ENCODE data around the gene AQP9.

Gene AQP9

DNA sequence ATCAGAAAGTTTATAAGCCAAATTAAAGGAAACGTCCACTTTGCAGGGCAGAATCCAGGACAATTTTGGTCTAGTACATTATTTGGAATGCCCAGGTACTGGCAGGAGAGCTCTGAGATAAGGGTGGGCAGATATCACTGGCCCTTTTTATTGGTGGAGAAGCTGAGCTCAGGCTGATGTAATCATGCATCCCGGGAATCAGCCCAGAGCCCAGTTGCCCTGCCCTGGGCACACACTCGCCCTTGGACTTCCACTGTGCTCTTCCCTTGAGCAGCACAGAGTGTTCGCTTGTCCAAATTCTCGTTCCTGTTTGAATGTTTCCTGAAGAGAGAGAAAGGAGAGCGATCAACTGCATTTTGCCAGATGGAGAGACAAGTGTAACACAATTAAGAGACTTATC is 3.7 kb downstream of the AQP9 start:
- no peak for DNase-seq

DNA sequence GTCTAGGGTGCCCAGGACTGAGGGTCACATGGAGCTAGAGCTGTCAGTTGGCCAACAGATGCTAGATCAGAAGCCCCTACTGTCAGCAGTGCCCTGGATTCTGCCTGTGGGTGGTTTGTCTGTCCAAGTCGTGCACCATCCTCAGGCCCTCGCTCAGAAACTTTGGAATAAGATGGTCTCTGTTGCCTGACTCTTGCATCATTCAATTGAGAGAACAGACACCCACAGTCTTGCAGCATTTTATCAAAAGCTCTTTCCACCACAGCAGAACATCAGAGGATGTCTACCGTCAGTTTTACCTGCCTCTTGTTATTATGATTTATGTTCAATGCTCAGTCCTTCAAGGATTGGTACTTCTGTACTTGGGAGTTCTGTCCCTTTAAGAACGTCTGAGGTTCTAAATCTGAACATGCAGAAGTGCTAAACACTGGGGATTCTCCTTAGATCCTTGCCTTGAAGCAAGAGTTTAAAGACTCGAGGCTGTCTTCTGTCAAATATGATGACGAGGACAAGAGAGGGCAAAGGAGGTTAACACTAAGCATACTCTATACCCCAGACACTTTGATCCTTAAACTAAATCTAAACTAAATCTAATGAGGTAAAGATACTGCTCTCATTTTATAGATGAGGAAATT is 4.8 kb downstream of the AQP9 start:
- no peak for DNase-seq

DNA sequence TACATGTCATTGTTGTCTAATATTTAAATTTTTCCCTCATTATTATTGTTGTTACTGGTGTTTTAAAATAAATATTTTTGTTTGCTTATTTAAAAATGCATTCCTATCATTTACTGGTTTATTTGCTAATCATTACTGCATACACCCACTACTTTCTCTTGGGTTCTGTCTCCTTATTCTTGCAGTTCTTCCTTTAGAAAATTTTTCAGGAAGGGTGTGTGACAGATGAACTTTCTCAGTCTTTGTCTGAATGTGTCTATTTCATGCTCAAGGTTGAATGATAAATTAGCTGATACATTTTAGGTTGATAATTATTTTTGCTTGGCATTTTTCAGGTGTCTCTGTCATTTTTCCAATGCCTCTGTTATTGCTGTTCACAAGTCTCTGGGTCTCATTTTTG is 7.4 kb downstream of the AQP9 start:
- DNase-seq = no peak

DNA sequence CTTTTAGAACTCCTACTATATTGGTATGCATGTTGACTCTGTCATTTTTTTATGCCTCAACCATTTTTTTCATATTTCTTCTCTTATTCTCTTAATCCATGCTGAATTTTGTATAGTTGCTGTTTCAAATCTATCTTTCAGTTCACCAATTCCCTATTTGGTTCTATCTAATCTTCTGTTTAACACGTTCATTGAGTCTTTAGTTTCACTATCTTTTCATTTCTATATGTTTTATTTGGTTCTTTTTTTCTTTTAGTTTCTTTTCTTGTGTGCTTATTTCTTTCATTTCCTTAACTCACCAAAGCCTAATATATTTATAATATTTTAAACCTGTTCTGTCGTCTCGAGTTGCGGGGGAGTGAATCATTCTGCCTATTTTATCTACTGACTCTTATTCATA is 8.0 kb downstream of the AQP9 start:
- no peak for DNase-seq

DNA sequence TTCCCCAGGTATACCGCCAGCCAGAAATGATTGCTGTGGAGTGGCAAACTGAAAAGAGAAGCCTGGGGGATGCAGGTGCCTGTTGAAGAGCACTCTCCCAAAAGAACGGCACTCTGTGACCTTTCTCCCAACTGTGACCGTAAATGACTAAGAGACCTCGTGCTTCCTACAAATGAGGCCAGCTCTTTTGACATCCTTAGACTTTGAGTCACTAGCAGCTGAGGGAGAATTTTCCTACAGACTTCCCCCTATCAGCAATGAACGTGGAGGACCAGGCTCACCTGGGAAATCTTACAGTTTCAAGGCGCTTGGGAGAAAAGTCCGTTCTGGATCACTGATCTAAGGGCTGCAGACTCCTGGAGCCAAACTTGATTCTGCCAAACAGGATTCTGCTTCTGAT is 8.6 kb downstream of the AQP9 start:
- no peak for DNase-seq

DNA sequence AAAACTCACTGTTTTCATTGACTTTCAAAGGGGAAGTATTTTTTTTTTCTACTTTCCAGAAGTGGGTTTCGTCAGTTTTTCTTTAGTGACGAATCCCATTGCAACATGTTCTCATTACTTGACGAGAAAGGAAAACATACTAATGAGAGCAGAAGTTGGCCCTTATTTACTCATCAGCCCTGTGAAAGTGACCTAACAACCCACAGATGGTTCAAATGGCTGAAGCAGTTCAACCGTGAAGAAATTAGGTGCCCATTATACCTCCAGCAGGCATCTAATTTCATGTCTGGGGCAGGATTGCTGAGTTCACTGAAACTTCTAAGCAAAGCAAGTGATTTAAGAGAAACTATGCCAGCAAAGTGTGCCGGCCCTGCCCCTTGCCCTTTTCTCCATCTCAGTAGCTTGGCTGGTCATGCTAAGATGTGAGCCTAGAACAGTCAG is 9.0 kb downstream of the AQP9 start:
- DNase-seq = peak; percentile 9

DNA sequence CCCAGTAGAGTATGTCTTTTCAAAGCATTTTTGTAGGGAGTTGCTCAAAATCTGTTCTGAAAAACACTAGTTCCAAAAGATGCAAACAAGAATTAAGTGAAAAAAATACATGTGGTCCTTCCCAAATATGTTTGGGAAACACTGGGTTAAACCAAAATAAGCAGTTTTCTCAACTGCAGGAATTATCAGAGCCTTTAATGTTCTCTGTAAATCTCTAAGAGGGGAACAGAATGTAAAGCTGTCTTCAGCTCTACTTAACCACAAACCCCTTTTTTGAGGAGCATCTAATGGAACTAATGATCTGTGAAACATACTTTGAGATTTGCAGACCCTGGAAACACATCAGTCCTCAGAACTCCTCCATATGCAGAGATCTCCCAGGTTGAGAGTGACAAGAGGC is 9.9 kb downstream of the AQP9 start:
- no peak for DNase-seq

DNA sequence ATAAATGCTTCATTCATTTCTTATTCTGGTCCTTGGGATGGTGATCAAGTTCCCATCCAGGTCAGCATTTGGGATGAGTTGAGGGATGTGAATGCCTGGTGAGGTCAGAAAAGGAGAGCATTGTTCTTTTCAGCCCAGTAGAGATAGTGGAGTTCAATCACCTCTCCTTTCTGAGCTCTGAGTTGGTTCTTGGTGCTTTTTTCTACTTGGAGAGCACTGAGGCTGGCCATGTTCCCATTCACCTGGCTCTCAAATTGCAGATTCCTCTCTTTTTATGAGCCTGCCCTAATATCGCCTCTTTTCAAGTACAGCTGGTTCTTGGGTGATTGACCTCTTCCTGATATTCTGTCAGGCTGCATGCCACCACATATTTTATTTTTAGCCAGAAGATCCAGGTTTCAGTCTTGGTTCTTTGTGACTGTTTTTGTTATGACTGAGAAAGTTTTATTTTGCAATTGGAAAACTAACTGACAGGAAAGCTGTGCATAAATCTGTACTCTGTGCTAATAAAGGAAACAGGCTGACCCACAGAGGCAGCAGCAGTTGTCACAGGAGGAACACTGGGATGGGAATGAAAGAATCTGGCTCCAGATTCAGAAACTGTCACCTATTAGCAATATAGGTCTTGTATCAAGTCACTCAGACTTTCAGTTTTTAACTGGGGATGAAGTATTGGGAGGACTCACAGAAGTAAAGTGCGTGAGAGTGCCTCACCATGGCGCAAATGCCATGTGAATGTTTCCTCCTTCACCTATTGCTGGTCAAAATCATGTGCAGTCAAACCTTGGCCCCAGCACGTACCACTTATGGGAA is 10.7 kb downstream of the AQP9 start:
- DNase-seq = no peak

DNA sequence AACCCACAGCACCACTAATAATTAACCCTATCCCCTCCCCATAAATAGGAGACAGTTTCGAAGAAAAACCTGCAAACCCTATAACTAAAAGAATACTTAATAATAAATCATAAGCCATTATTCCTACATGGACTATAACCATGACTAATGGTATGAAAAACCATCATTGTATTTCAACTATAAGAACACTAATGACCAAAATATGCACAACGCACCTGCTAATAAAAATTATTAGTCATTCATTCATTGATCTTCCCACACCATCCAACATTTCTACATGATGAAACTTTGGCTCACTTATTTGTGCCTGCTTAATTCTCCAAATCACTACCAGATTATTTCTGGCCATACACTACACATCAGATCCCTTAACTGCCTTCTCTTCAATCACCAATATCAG is 16.6 kb downstream of the AQP9 start:
- DNase-seq = no peak

DNA sequence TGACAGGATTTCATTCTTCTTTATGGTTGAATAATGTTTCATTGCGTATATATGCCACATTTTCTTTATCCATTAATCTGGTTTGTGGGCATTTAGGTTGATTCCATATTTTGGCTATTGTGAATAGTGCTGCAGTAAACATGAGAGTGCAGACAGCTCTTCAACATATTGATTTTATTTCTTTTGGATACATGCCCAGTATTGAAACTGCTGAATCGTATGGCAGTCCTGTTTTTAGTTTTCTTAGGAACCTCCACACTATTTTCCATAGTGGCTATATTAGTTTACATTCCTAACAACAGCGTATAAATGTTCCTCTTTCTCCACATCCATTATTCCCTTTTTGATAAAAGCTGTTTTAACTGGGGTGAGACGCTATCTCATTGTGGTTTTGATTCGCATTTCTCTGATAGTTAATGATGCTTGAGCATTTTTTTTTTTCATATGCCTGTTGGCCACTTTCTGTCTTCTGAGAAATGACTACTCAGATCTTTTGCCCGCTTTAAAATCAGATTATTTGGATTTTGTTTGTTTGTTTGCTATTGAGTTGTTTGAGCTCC is 21.7 kb downstream of the AQP9 start:
- DNase-seq = no peak

DNA sequence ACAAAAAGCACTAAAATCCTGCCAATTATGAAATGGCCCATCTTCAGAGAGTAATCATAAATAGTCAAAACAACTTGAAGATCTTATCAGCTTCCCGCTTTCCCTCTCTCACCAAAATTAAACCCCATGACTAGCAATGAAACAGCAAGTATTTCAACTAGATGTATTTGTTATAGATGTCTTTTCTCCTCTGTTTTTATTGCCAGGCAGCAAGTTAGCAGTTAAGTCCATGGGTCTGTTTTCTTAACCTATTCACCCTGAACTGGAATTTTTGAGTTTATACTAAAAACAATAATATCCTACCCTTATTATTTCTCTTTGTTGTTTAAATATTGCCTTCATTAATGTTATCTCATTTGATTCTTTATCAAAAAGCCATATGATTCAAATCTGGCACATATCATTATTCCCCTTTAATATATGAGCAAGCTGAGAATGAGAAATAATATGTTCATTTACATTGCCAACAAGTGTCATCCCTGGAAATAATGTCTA is 23.3 kb downstream of the AQP9 start:
- no peak for DNase-seq

DNA sequence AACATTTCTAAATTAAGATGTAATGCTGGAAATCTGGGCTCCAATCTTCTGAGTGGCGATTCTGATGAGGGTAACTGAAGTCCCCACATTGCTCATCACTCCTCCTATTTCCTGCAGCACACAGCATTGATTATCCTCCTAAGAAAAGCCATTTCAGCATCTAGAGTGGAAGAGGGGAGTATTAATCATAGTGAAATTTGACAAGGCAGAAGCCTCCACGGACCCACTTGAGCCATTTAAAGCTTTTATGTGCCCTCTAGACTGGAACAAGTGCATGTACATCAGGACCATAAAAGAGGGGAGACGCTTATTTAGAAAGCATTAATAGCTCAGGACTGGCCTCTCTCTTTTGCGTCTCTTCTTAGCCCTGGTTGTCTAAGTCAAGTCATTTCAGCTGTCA is 25.8 kb downstream of the AQP9 start:
- no peak for DNase-seq

DNA sequence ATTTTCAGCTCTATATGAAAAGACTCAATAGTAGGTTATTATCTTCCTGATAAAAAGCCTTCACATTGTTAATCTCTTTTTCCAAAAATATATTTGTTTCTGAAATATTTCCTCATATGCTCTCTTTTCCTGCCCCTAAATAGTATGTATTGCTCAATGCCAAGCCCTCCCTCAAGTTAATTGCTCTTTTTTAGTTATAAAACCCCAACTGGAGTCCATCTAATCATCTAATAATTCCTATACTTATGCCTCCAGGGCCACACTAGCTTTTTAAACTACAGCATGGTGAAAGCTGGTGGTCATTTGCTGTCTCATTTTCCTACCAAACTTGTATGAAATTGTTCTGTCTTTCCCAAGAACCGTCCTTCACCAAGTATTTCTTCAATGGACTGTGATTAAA is 26.7 kb downstream of the AQP9 start:
- DNase-seq = no peak

DNA sequence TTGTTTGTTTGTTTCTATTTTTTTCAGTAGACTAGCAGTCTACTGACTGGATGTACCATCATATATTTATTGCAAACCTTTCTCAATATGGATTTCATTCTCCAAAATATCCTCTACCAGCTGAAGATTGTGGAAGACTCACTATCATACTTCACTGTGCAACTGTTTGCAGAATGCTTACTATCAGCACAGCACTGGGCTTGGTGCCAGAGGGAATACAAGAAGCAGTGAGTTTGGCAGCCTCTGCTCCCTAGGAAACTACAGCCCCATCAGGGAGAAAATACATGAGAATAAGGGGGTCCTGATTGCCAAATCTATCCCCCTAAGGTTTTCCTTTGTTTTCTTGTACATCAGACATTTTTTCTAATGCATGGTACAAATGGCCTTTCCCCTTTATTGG is 27.5 kb downstream of the AQP9 start:
- peak; percentile 10 for DNase-seq

DNA sequence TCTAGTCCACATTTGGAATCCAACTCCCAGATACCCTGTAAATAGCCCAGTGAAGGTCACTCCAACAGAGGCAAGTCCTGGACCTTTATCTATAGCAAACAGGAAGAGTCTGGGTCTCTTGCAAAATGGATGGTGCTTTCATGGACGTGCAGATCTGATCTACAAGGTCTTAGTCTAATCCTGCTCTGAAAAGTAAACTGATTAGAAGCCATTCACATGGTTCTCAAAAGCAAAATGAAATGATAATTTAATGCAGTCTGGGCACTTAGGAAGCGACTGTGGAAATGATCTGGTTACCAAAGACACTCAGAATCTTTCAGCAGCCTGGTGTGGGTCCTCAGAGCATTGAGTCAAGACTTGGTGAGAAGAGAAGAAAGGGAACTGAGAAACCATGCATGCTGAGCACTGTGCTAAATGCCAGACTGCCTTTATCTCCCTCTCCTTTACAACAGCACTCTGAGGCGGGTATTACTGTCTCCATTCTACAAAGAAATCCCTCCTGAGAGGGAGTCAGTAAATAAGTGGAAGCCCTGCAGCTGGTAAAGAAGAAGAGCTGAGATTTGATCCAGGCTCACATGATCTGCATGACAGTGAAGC is 29.0 kb downstream of the AQP9 start:
- no peak for DNase-seq

DNA sequence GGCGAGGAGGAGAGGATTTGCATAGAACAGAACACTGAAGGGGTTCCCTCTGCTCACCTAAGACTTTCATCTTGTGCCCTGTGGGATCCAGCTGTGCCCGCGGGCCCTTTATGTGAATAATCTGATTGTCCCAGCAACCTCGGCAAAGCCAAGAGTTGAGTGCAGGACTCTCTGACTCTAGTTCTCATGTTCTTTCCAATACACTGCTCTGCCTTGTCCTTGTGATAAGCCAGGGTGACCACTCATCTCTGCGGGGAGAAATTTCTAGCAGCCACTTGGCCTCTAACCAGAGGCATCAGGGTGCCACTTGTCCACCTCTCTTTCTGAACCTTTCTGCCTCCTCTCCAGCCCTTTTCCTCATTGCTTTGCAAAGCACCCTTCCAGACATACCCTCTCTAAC is 31.8 kb downstream of the AQP9 start:
- no peak for DNase-seq

DNA sequence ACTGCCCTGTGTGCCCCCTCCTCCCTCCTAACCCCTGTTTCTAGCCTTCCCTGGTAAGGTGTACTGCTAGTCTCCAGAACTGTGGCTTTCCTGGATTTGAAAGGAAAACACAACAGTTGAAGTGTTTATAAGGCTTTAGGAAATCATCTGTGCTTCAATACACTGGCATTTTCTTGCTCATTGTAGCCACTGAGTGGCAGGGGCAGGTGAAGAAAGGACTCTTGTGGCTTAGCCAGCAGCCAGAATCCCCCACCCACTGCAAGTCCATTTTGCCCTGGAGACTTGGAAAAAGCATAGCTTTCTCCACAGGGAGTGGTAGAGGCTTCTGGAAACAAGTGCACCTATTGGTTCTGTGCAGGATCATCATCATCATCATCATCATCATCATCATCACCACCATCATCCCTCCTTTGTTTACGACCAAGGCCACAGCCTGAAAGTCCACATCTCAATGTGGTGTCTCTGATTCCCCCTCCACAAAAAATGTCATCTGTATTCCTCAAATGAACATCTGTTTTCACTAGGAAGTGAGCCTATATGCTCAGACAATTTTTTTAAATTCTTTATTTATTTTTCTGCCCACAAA is 33.4 kb downstream of the AQP9 start:
- no peak for DNase-seq

DNA sequence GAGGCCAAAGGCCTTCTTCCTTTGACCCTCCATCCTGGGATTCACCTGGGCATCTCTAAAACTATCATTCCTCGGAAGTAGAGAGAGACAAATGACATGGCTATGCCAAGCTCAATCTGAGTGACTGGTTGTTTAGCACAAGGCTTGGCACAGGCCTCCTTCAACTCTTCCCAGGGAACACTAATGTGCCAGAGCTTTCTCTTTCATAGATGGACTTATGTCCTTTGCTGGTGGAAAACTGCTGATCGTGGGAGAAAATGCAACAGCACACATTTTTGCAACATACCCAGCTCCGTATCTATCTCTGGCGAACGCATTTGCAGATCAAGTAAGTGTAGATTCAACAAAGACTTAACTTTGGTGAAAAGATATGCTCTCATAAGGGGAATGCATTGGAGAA is 36.5 kb downstream of the AQP9 start:
- no peak for DNase-seq

DNA sequence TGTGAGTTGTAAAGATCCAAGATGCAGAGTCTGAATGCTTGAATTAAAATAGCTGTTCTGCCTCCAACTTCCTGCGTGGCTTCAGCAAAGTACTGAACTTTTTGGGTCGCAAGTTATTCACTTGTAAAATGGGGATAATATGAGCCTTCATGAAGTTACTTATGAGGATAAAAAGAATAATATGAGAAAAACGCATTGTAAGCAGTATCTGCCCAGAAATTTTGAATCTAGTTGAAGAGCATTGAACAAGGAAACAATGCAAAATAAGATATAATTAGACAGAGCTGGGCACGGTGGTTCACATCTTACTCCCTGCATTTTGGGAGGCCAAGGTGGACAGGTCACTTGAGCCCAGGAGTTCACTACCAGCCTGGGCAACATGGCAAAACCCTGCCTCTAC is 37.8 kb downstream of the AQP9 start:
- DNase-seq = no peak

DNA sequence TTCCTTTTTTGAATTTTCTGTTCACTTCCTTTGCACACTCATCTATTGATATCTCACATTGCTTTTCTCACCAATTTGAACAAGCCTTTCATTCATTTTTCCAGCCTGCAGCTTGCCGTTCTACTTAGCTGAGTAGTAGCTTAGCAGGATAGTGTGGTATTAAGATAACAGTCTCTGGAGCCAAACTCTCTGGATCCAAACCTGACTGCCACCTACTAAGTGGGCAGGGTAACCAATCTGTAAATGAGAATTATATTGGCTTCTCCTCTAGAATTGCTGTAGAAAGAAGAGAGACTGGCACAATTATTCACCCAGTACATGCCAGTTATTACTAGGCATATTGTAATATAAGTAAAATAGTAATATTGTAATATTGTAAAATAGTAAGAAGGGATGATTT is 40.5 kb downstream of the AQP9 start:
- DNase-seq = no peak

DNA sequence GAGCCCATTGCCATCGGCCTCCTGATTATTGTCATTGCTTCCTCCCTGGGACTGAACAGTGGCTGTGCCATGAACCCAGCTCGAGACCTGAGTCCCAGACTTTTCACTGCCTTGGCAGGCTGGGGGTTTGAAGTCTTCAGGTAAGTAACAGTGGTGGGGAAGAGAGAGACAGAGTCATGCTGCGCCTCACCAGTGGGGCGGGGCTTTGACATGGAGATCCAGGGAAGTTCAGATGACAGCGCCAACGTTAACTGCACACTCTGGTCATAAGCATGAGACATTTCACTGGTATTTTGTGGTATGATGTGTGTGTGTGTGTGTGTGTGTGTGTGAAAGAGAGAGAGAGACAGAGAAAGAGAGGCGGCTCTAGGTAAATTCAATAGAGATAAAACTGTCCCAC is 41.0 kb downstream of the AQP9 start:
- no peak for DNase-seq

DNA sequence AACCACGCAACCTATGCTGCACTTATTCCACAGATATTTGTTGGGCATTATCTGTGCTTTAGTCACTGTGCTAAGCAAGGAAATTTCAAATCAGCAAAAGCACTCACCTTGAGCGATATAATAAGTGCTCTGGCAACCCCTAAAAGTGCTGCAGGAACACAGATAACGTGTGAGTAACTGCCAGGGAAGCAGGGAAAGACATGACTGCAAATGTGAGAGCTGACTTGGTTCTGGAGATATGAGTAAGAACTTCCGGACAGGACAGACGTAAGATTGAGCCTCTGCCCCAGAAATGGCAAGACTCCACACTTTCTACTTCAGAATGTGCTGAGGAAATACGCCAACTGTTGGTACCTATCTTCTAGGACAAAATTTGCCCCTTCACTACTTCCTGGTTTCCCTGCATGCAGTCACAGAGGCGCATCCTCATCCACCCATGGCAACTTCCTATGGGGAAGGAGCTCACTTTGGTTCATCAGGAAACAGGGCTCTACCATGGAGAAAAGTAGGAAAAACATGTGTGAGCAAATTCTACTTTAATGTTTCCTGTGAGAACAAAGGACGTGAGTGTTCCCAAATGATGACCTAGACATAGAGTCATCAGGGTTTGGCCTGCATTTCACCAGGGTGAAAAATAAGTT is 41.7 kb downstream of the AQP9 start:
- DNase-seq = peak; percentile 44

Data from hematopoietic multipotent progenitor cell treated with erythropoietin and hydrocortisone succinate and interleukin-3 and kit ligand, for 8 days (in vitro differentiated cells).